SK-N-SH (cell line): ENCODE data around the gene TSPAN7.

ENCODE experiments used
- CHD2 ChIP-seq: fragments of 150-350 bp; IDR thresholded peaks from 2 replicates; pipeline ENCODE4 v1.6.1; 2018; ENCODE audit warnings: low read length; ENCODE audit not compliant: partially characterized antibody
- CTCF ChIP-seq: fragments of 200-600 bp; sonication (generic); IDR thresholded peaks from 2 replicates; pipeline ENCODE4 v1.6.1; 2017; ENCODE audit warnings: antibody characterized with exemption, mild to moderate bottlenecking, moderate library complexity
- EP300 ChIP-seq, 2 experiments: IDR thresholded peaks; 2 replicates each; pipeline versions ENCODE4 v1.4.0 to v1.6.1; 2012; ENCODE audit warnings: borderline replicate concordance in 1 of 2, low read depth in 1 of 2, low read length in 1 of 2
- EZH2phosphoT487 ChIP-seq: fragments of 200-600 bp; sonication (generic); IDR thresholded peaks from 2 replicates; pipeline ENCODE4 v1.6.1; 2017; ENCODE audit warnings: low read depth, mixed run types, mild to moderate bottlenecking, antibody characterized with exemption, moderate library complexity, borderline replicate concordance
- IRF3 ChIP-seq: fragments of 150-350 bp; IDR thresholded peaks from 2 replicates; pipeline ENCODE4 v1.6.1; 2016; ENCODE audit warnings: mild to moderate bottlenecking, low read depth, low read length
- POLR2AphosphoS5 ChIP-seq: IDR thresholded peaks from 2 replicates; pipeline ENCODE4 v1.6.1; 2012; ENCODE audit warnings: low read depth, low read length
- SIN3A ChIP-seq: IDR thresholded peaks from 2 replicates; pipeline ENCODE4 v1.6.1; 2012; ENCODE audit warnings: low read depth, mild to moderate bottlenecking, low read length, moderate library complexity, borderline replicate concordance
- SMC3 ChIP-seq: IDR thresholded peaks from 2 replicates; pipeline ENCODE4 v1.6.1; 2012; ENCODE audit warnings: low read depth, low read length, improper control_type of control experiment
- TCF12 ChIP-seq: IDR thresholded peaks from 2 replicates; pipeline ENCODE4 v1.4.0; 2012

- TF ChIP-seq CTCF (no peak), POLR2AphosphoS5 (no peak), IRF3 (no peak), SMC3 (no peak), CHD2 (no peak), SIN3A (no peak), TCF12 (no peak), EP300 (IDR thresholded peaks at IDR 0.05; ENCODE audit: borderline replicate concordance in 1 of 2, low read depth in 1 of 2, low read length in 1 of 2) (no peak), EZH2phosphoT487 (no peak)
Measured at GRCh38 chrX:38577738-38578137, 16.4 kb downstream of the TSPAN7 start.
